Duodenal mucosa (tissue), 2 donors: ENCODE data around the gene DOCK2.

Source experiments
- H3K27ac ChIP-seq: one replicate; pipeline ENCODE4 v1.7.0; 2013; ENCODE audit warnings: low read depth, low read length
- H3K27me3 ChIP-seq, 2 donors: one replicate each; pipeline ENCODE4 v1.7.0; 2013; ENCODE audit warnings: low read length in 2 of 2, control low read depth in 1 of 2; ENCODE audit not compliant: insufficient read depth in 2 of 2, control insufficient read depth in 1 of 2
- H3K36me3 ChIP-seq, 2 donors: one replicate each; pipeline ENCODE4 v1.7.0; 2013; ENCODE audit warnings: low read length in 2 of 2, control low read depth in 1 of 2; ENCODE audit not compliant: insufficient read depth in 2 of 2, control insufficient read depth in 1 of 2
- H3K4me1 ChIP-seq, 2 donors: one replicate each; pipeline ENCODE4 v1.7.0; 2013; ENCODE audit warnings: low read length in 2 of 2, control low read depth in 1 of 2; ENCODE audit not compliant: insufficient read depth in 2 of 2, control insufficient read depth in 1 of 2
- H3K4me3 ChIP-seq, 2 donors: one replicate each; pipeline ENCODE4 v1.7.0; 2013; ENCODE audit warnings: low read length in 2 of 2, low read depth in 1 of 2
- H3K9ac ChIP-seq, 2 donors: one replicate each; pipeline ENCODE4 v1.7.0; 2013; ENCODE audit warnings: low read length in 2 of 2, low read depth in 1 of 2
- H3K9me3 ChIP-seq, 2 donors: one replicate each; pipeline ENCODE4 v1.7.0; 2013; ENCODE audit warnings: low read length in 2 of 2, control low read depth in 1 of 2; ENCODE audit not compliant: control insufficient read depth in 1 of 2

The DOCK2 gene

DNA sequence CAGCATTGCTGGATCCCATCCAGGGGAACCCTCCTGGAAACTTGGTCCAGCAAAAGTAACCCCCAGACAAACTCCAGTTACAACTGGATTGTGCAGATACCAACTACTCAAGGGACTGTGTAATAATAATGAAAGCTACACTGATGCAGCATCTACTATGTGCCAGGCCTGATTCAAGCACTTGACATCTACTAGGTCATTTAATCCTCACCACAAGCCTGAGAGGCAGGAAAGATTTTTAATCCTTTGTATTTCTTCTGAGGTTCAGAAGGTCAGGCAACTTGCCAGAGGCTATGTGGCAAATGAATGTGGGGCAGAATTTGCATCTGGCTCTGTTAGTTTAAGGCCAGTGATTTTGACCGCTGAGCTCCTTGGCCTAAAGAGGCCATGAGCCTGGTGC is 439.1 kb downstream of the DOCK2 start:
- Histone ChIP-seq H3K9ac (no peak overlapping the region), H3K4me1 (no peaks in the 10 kb centered on the region), H3K9me3 (no peaks in the 10 kb centered on the region), H3K27me3 (no peaks in the 10 kb centered on the region), H3K36me3 (peaks cover 9 to 23% of the 10 kb centered on the region in 2 donors), H3K4me3 (no peak overlapping the region), H3K27ac (no peak overlapping the region)

DNA sequence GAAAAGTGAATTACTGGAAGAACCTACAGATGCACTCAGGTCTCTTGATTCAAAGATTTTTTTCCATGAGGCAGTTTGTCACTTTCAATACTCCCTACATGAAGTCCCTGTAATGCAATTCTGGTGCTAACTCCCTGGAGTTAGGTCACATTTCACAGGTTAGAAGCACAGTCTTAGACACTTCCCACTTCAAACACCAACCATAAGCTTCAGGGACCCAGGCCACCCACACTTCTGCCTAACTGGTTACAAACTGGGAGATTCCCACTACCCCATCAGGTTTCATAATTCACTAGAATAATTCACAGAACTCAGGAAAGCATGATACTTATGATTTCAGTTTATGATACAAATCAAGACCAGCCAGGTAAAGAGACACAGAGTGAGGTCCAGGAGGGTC is 439.7 kb downstream of the DOCK2 start:
- Histone ChIP-seq H3K4me1 (no peaks in the 10 kb centered on the region), H3K9me3 (no peaks in the 10 kb centered on the region), H3K27me3 (no peaks in the 10 kb centered on the region), H3K4me3 (no peak overlapping the region), H3K9ac (no peak overlapping the region), H3K36me3 (peaks cover 9 to 23% of the 10 kb centered on the region in 2 donors), H3K27ac (no peak overlapping the region)

DNA sequence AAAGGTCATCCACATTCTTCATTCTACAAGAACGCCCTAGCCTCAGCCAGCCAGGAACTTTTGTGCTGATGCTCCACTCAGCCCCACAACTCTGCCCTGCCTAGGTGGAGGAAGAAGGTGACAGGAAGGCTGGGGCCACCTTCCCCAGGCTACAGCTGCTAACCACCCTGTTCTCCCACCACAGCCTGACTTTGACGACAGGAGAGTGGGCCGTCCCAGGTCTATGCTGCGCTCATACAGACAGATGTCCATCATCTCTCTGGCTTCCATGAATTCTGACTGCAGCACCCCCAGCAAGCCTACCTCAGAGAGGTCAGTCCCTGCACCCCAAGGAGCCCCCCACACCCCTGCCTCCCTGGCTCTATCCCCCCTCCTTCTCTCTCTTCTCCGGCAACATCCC is 440.5 kb downstream of the DOCK2 start:
- Histone ChIP-seq H3K9ac (no peak overlapping the region), H3K9me3 (no peaks in the 10 kb centered on the region), H3K27ac (no peak overlapping the region), H3K27me3 (no peaks in the 10 kb centered on the region), H3K4me1 (no peaks in the 10 kb centered on the region), H3K4me3 (no peak overlapping the region), H3K36me3 (peaks cover 9 to 27% of the 10 kb centered on the region in 2 donors)

DNA sequence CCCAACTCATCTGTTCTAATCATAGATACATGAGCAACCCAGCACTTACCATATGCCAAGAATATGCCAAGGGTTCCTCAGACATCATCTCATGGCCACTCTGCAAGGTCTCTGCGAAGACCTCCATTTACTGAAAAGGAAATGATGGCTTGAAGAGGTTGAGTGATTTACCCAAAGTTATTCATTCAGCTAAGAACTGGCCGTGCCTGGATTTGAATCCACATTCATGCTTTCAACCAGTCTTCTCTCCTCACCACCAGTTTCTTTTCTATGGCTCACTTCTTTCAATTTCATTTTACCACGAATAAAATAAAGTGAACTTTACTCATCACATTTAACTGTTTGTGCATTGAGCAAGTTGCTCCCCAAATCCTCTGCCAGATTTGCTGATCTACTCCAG is 441.4 kb downstream of the DOCK2 start:
- Histone ChIP-seq H3K9me3 (no peaks in the 10 kb centered on the region), H3K4me3 (no peak overlapping the region), H3K9ac (no peak overlapping the region), H3K27me3 (no peaks in the 10 kb centered on the region), H3K36me3 (peaks cover 9 to 32% of the 10 kb centered on the region in 2 donors), H3K4me1 (no peaks in the 10 kb centered on the region), H3K27ac (no peak overlapping the region)

DNA sequence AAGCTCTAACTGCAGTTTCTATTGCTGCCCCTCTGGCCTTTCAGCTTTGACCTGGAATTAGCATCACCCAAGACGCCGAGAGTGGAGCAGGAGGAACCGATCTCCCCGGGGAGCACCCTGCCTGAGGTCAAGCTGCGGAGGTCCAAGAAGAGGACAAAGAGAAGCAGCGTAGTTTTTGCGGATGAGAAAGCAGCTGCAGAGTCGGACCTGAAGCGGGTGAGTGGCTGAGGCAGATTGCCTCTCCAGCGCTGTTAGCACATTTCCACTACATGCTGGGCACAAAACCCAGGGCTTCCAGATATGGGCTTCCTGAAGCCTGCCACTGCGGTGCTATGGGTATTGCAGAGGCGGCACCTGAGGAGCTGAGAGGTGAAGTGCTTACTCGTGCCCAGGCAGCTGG is 441.9 kb downstream of the DOCK2 start:
- H3K27ac ChIP-seq = no peak overlapping the region
- H3K4me1 ChIP-seq = no peaks in the 10 kb centered on the region
- no peak overlapping the region for H3K4me3 ChIP-seq
- H3K27me3 ChIP-seq = no peaks in the 10 kb centered on the region
- H3K36me3 ChIP-seq = peaks cover 9 to 32% of the 10 kb centered on the region in 2 donors
- no peak overlapping the region for H3K9ac ChIP-seq
- no peaks in the 10 kb centered on the region for H3K9me3 ChIP-seq

DNA sequence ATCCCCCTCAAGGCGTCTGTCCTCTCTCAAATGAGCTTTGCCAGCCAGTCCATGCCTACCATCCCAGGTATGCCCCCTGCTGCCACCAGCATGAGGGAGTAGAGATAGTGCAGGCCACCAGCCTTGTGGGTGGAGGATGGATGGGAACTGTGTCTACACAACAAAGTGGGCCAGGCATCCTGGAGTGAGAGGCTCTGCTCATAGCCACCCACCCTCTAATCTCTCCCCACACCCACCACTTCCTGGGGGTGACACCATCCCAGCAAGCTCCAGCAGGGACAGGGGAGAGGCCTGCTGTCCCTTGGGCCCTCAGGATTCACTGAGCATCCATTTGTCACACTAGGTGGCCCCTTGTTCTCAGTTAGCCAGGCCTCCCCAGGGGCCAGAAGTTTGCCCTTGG is 443.1 kb downstream of the DOCK2 start:
- no peaks in the 10 kb centered on the region for H3K4me1 ChIP-seq
- H3K9me3 ChIP-seq = no peaks in the 10 kb centered on the region
- H3K27me3 ChIP-seq = no peaks in the 10 kb centered on the region
- H3K9ac ChIP-seq = no peak overlapping the region
- peaks cover 9 to 35% of the 10 kb centered on the region in 2 donors for H3K36me3 ChIP-seq
- H3K4me3 ChIP-seq = no peak overlapping the region
- H3K27ac ChIP-seq = no peak overlapping the region

DNA sequence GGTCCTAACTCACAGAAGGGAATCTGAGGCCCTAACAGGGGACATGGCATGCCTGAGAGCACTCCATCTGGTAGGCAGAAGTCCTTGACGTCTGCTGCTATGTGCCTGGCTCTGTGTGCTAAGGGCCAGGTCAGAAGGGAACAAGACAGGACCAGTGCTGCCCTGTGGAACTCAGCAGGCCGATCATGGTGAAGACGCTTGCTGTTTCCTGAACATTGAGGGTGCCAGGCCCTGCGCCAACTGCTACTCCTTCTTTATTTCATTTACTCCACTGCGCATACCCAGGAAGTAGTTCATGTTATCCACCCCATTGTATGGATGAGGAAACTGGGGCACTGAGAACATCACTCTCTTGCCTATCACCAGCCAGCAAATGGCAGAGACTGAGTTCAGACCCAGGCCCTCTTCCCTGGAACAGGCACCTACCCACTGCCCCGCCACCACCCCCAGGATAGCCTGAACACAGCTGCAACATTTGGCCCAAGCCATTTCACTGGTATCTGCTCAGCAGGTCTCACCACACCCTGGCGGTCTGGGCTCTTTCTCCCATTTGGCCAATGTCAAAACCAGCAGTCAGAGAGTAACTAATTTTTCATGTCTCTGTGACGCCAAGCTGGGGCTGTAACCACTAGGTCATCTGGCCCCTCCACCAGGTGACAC is 443.8 kb downstream of the DOCK2 start:
- Histone ChIP-seq H3K4me3 (no peak overlapping the region), H3K27ac (no peak overlapping the region), H3K4me1 (no peaks in the 10 kb centered on the region), H3K36me3 (peaks cover 9 to 34% of the 10 kb centered on the region in 2 donors), H3K9ac (no peak overlapping the region), H3K27me3 (no peaks in the 10 kb centered on the region), H3K9me3 (no peaks in the 10 kb centered on the region)

DNA sequence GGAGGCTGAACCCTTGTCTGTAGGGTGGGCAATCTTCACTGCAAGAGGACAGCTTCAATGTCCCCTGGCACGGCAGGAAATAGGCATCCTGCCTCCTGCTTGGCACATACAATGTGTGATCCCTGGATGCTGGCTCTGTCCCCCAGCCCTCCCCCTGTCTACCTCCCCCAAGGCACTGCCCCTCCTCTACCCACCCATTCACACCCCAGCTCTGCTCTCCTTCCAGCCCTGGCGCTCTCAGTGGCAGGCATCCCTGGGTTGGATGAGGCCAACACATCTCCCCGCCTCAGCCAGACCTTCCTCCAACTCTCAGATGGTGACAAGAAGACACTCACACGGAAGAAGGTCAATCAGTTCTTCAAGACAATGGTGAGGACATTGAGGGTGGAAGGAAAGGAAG is 444.5 kb downstream of the DOCK2 start:
- Histone ChIP-seq H3K27ac (no peak overlapping the region), H3K4me3 (no peak overlapping the region), H3K27me3 (no peaks in the 10 kb centered on the region), H3K9me3 (no peaks in the 10 kb centered on the region), H3K36me3 (peaks cover 9 to 34% of the 10 kb centered on the region in 2 donors), H3K9ac (no peak overlapping the region), H3K4me1 (no peaks in the 10 kb centered on the region)

DNA sequence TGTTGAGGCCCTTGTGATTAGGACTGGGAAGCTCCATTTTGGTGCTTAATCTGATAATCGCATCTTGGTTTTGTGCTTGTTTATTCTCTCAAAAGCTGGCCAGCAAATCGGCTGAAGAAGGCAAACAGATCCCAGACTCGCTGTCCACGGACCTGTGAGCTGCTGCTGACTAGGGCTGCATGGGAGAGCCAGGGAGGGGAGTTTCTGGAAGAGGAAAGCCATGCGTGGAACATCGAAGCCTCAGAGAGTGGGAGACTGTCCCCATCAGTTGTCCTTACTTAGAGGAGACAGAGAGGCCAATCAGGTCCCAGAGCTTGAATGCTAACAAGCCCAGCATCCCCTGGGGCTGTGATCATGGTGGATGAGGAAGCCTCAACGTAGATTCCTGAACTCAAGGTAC is 445.6 kb downstream of the DOCK2 start:
- Histone ChIP-seq H3K4me3 (no peak overlapping the region), H3K9me3 (no peaks in the 10 kb centered on the region), H3K9ac (no peak overlapping the region), H3K27ac (no peak overlapping the region), H3K4me1 (no peaks in the 10 kb centered on the region), H3K36me3 (peaks cover 9 to 28% of the 10 kb centered on the region in 2 donors), H3K27me3 (no peaks in the 10 kb centered on the region)

DNA sequence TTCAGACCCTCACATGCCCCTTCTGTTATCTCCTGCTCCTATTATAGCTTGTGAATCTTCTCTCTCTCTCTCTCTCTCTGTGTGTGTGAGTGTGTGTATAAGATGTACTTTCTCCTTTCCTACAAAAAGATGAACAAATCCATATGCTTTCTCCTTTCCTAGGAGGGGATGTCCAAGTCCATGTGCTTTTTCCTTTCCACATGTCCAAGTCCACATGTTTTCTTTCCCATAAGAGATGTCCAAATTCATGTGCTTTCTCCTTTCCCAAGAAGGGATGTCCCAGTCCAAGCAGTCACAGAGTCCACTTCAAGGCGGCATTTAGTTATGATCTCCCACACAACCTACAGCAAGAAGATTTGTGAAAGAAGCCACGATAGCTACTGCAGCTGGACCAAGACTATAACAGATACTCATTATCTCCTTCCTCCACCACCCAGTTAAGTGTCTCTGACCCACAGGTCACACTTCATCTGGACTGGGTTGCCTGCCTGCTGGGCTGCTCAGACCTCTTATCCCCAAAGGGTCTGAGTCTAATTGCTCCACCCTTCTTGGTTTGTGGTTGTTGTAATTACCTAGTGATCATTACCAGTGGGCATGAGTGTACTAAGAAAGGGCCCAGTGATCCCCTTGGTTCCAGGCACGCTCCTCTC is 450.2 kb downstream of the DOCK2 start:
- Histone ChIP-seq H3K9ac (no peak overlapping the region), H3K27me3 (no peaks in the 10 kb centered on the region), H3K4me1 (no peaks in the 10 kb centered on the region), H3K27ac (no peak overlapping the region), H3K36me3 (peaks cover 0 to 12% of the 10 kb centered on the region in 2 donors), H3K9me3 (no peaks in the 10 kb centered on the region), H3K4me3 (no peak overlapping the region)
